ENCODE measurements around the gene SLC8A1. TPM values are rescaled to one million over a fixed set of nuclear protein-coding genes. Genes with fewer than 3 reads are reported as not detected.

The SLC8A1 gene
- total RNA-seq, 2 donors from 2014 or later, result 0.66 to 7.8 TPM

GRCh38 chr2:40440835-40441234 lies 11.1 kb downstream of the SLC8A1 start:
- ATAC-seq, result no peak
- intact Hi-C loops (cut with DNase I), result no loop called here
- TF ChIP-seq CTCF (IDR thresholded peaks at IDR 0.05) (no peak), POLR2A (IDR thresholded peaks at IDR 0.05) (no peak)

GRCh38 chr2:40439473-40439872 lies 12.4 kb downstream of the SLC8A1 start:
- Histone ChIP-seq H3K27me3 (no peaks in the 10 kb centered on the region), H3K4me1 (no peaks in the 10 kb centered on the region), H3K36me3 (replicated peaks in 1 of 2; ENCODE audit: insufficient read depth in 1 of 2, low read depth in 2 of 2) (no peaks in the 10 kb centered on the region), H3K9me3 (no peaks in the 10 kb centered on the region), H3K4me3 (no peak overlapping the region), H3K27ac (no peak overlapping the region)
- DNase-seq (no peak), ATAC-seq (no peak)
- intact Hi-C loops (cut with DNase I), result no loop called here
- TF ChIP-seq POLR2A (IDR thresholded peaks at IDR 0.05) (no peak), CTCF (IDR thresholded peaks at IDR 0.05) (no peak)

More at GRCh38 chr2:40440835-40441234, 11.1 kb downstream of the SLC8A1 start:
- H3K27ac ChIP-seq, result no peak overlapping the region
- no peaks in the 10 kb centered on the region for H3K27me3 ChIP-seq
- no peaks in the 10 kb centered on the region for H3K4me1 ChIP-seq
- H3K36me3 ChIP-seq (replicated peaks in 1 of 2; ENCODE audit: insufficient read depth in 1 of 2, low read depth in 2 of 2), result no peaks in the 10 kb centered on the region
- no peaks in the 10 kb centered on the region for H3K9me3 ChIP-seq
- WGBS, 2 donors, result 27 to 40% methylated on average over 1 of the region's 1 CpG
- no peak overlapping the region for H3K4me3 ChIP-seq
- no peak for DNase-seq

DNA sequence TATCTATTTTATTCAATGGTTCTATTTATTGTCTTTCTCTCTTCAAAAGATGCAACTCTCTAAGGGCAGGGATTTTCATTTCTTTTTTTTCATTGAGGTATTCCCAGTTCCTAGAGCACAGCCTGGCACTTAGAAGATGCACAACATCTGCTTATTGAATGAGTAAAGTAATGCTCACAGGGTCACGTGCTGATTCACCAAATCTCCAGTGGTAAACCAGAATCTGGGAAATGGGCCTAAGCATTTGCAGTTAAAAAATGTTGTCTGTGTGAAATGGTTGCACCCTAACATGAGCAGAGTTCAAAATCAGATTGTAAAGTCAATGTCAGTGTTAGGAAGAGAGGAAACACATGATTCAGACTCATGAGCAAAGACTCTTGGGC lies 15.8 kb downstream of the SLC8A1 start:
- no peaks in the 10 kb centered on the region for H3K9me3 ChIP-seq
- ATAC-seq (no peak), DNase-seq (no peak)
- no peaks in the 10 kb centered on the region for H3K27me3 ChIP-seq
- H3K4me3 ChIP-seq, result no peak overlapping the region
- H3K27ac ChIP-seq, result no peak overlapping the region
- TF ChIP-seq POLR2A (IDR thresholded peaks at IDR 0.05) (no peak), CTCF (IDR thresholded peaks at IDR 0.05) (no peak)
- H3K4me1 ChIP-seq, result no peaks in the 10 kb centered on the region
- 19 to 52% methylated on average over 1 of the region's 1 CpG for WGBS, 2 donors
- intact Hi-C loops (cut with DNase I), result no loop called here
- H3K36me3 ChIP-seq (replicated peaks in 1 of 2; ENCODE audit: insufficient read depth in 1 of 2, low read depth in 2 of 2), result no peaks in the 10 kb centered on the region

DNA sequence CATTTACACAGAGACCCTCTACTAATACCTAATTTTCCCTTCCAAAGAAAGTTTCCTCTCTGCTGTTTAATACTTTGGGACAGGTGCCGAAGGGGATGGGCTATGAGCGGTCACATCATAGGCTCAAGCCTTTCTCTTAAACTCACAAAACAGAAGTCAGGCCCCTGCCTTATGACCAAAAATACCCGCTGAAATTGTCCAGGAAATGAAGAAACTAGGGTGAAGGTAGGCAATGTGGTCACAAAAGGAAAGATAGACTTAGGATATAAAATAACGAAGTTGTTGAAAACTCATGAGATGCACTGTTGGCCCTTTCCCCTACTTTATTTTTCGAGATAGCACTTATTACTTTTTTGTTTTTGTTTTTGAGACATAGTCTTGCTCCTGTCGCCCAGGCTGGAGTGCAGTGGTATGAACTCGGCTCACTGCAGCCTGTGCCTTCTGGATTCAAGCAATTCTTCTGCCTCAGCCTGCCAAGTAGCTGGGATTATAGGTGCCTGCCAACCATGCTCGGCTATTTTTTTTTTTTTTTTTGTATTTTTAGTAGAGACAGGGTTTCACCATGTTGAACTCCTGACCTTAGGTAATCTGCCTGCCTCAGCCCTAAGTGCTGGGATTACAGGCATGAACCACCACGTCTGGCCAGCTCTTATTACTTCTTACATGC lies 16.3 kb downstream of the SLC8A1 start:
- Histone ChIP-seq H3K36me3 (replicated peaks in 1 of 2; ENCODE audit: insufficient read depth in 1 of 2, low read depth in 2 of 2) (no peaks in the 10 kb centered on the region), H3K4me3 (no peak overlapping the region), H3K27me3 (no peaks in the 10 kb centered on the region), H3K4me1 (no peaks in the 10 kb centered on the region), H3K27ac (no peak overlapping the region), H3K9me3 (no peaks in the 10 kb centered on the region)
- ATAC-seq, result no peak
- intact Hi-C loops (cut with DNase I), result no loop called here
- TF ChIP-seq POLR2A (IDR thresholded peaks at IDR 0.05) (no peak), CTCF (IDR thresholded peaks at IDR 0.05) (no peak)
- WGBS, 2 donors, result 62 to 68% methylated on average over 9 of the region's 9 CpGs
- DNase-seq, result no peak

DNA sequence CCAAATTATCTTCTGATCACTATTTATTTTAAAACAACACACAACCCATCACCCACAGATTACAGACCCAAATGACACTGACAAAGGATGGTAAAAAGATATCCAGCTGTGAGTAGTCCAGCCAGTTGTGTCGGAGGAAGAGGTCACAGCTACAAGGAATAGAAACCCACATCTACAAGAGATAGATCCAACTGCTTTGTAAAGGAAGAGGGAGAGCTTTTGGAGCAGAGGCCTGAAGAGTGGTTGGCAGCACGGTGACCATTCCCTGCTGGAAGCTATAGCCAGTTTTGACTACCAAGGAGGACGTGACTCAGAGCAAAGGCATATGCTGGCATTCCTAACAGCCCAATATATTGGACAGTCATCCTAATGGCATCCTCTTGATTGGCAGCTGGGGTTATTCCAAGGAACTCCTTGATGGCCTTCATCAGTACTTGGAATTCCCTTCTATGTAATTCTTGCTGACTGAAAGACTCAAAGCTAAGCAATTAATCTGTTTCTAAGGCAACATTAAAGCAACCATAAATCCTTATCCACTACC lies 17.1 kb downstream of the SLC8A1 start:
- 69 to 73% methylated on average over 3 of the region's 3 CpGs for WGBS, 2 donors
- ATAC-seq, result no peak

More for the DNA sequence above, 17.1 kb downstream of the SLC8A1 start:
- no peaks in the 10 kb centered on the region for H3K9me3 ChIP-seq
- no peak for DNase-seq
- TF ChIP-seq CTCF (IDR thresholded peaks at IDR 0.05) (no peak), POLR2A (IDR thresholded peaks at IDR 0.05) (no peak)
- no peaks in the 10 kb centered on the region for H3K27me3 ChIP-seq
- intact Hi-C loops (cut with DNase I), result no loop called here
- no peaks in the 10 kb centered on the region for H3K4me1 ChIP-seq
- H3K36me3 ChIP-seq (replicated peaks in 1 of 2; ENCODE audit: insufficient read depth in 1 of 2, low read depth in 2 of 2), result no peaks in the 10 kb centered on the region
- H3K4me3 ChIP-seq, result no peak overlapping the region
- H3K27ac ChIP-seq, result no peak overlapping the region
